Fibroblast of lung (primary cell): Measurements from ENCODE around the gene PCBP3.

ENCODE experiments used
- EZH2 ChIP-seq: IDR thresholded peaks from 2 replicates; pipeline ENCODE4 v1.5.1; 2012; ENCODE audit warnings: low read length, control low read depth, mild to moderate bottlenecking; ENCODE audit errors: missing control alignments
- TF ChIP-seq, protein P1 (sequence below), 2 donors: IDR thresholded peaks in 1 of 2; conservative IDR thresholded peaks in 1 of 2; 1 replicate in 1 of 2; 2 replicates in 1 of 2; pipeline ENCODE4 v1.5.1; 2011 to 2012; ENCODE audit warnings: low read length in 2 of 2, control low read depth in 1 of 2, inconsistent platforms in 1 of 2, low read depth in 1 of 2, mild to moderate bottlenecking in 1 of 2

DNA sequence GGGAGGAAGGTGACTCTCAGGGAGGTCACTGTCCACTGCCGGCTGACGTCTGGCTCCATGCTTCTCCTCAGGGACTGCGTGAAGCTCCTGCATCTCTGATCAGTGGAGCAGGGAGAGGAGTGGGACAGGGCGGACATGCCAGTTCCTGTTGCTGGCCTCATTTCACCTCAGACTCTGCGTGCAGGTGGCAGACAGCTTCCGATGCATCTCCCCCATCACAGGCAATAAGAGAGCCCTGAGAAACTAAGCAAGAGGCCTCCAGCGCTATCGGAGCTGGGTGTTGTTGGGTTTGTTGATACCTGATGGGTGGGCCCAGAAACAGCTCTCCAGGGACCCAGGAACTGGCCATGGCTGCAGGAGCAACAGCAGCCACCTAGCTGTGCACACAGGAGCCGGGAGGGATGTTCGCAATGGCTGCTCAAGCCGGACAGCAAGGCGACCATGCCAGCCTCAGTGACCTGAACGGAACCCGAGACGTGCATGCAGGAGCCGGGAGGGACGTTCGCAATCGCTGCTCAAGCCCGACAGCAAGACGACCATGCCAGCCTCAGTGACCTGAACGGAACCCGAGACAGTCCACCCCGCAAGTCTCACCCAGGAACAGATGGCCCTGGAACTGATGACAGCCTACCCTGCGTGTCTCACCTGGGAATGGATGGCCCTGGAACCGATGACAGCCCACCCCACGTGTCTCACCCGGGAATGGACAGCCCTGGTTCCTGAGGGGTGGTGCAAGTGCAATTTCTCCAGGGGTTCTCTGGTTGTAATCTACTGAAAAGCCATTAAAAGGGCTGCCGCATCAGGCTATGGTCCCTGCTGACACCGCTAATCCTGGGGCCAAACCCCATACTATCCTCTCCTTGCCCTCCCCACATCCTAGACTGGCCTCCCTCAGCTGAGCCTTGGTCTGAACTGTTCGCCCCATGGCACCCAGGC lies 14.2 kb upstream of the PCBP3 start:
- TF ChIP-seq, protein P1, sequence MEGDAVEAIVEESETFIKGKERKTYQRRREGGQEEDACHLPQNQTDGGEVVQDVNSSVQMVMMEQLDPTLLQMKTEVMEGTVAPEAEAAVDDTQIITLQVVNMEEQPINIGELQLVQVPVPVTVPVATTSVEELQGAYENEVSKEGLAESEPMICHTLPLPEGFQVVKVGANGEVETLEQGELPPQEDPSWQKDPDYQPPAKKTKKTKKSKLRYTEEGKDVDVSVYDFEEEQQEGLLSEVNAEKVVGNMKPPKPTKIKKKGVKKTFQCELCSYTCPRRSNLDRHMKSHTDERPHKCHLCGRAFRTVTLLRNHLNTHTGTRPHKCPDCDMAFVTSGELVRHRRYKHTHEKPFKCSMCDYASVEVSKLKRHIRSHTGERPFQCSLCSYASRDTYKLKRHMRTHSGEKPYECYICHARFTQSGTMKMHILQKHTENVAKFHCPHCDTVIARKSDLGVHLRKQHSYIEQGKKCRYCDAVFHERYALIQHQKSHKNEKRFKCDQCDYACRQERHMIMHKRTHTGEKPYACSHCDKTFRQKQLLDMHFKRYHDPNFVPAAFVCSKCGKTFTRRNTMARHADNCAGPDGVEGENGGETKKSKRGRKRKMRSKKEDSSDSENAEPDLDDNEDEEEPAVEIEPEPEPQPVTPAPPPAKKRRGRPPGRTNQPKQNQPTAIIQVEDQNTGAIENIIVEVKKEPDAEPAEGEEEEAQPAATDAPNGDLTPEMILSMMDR (conservative IDR thresholded peaks at IDR 0.05 in 1 of 2, IDR thresholded peaks at IDR 0.05 in 1 of 2; ENCODE audit: low read depth in 1 of 2, low read length in 2 of 2): no peak
- no peak for TF ChIP-seq EZH2
